GM12892 (cell line): Measurements from ENCODE around the gene DGKI.

Experiments
- POLR2A ChIP-seq: IDR thresholded peaks from 2 replicates; pipeline ENCODE4 v1.6.1; 2011; ENCODE audit warnings: low read depth, low read length, control low read depth
- POLR2AphosphoS5 ChIP-seq: IDR thresholded peaks from 2 replicates; pipeline ENCODE4 v1.6.1; 2011; ENCODE audit warnings: low read depth, low read length, control low read depth

DNA sequence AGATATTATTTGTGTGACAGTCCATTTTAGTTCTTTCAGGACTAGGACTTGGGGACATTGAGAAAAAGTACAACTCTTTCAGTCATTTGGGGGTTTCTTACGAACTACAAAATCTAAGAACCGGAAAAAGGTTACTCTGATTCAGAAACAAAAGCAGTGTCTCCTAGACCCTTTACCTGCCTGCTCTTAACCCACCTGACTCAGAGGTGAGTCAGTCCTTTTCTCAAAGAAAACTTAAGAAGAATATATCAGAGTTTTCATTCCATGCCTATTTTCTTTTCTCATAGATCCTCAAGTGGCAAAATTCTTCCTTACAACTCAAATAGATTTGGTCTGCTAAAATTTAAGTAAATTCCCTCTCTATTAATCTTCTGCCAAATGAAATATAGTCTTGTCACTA lies 388.4 kb downstream of the DGKI start:
- no peak for TF ChIP-seq POLR2A
- no peak for TF ChIP-seq POLR2AphosphoS5
